Neural cell (in vitro differentiated cells): ENCODE measurements around the gene CRADD.

Experiments used
- EP300 ChIP-seq: fragments of 450-650 bp; conservative IDR thresholded peaks from 2 replicates; pipeline ENCODE4 v1.6.1; 2014; ENCODE audit warnings: antibody characterized with exemption, mild to moderate bottlenecking, moderate library complexity; ENCODE audit not compliant: poor library complexity, severe bottlenecking
- EZH2 ChIP-seq: fragments of 200-600, 300-800 bp; shearing (Covaris generic), sonication (generic); IDR thresholded peaks from 2 replicates; pipeline ENCODE4 v1.6.1; 2014; ENCODE audit warnings: antibody characterized with exemption, low read length, borderline replicate concordance, mild to moderate bottlenecking; ENCODE audit not compliant: insufficient read depth, poor library complexity, severe bottlenecking
- POLR2AphosphoS5 ChIP-seq: IDR thresholded peaks from 2 replicates; pipeline ENCODE4 v1.6.1; 2012
- RAD21 ChIP-seq: fragments of 450-650 bp; conservative IDR thresholded peaks from 2 replicates; pipeline ENCODE4 v1.6.1; 2014; ENCODE audit warnings: antibody characterized with exemption, mild to moderate bottlenecking, moderate library complexity
- REST ChIP-seq: IDR thresholded peaks from 2 replicates; pipeline ENCODE4 v1.6.1; 2012; ENCODE audit warnings: borderline replicate concordance
- TAF1 ChIP-seq: IDR thresholded peaks from 2 replicates; pipeline ENCODE4 v1.6.1; 2012; ENCODE audit warnings: low read depth
- TF ChIP-seq, protein P1 (sequence below): fragments of 450-650 bp; IDR thresholded peaks from 2 replicates; pipeline ENCODE4 v1.5.1; 2014; ENCODE audit warnings: antibody characterized with exemption, mild to moderate bottlenecking, moderate library complexity; ENCODE audit not compliant: poor library complexity, severe bottlenecking

DNA sequence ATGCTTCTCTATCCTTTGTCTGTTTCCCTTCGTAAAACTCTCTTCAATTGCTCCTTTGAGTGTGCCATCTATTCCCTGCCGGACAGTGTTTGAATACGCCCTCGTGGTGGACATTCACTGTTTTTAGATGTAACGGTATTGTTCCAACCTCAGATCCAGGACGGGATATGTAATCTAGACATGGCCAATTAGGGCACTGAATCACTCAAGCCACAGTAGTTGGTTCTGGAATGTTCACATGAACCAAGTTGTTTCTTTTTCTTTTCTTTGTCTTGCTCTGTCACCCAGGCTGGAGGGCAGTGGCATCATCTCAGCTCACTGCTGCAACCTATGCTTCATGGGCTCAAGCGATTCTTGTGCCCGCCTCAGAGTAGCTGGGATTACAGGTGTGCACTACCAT, 267.0 kb downstream of the CRADD start:
- TF ChIP-seq REST = no peak
- TF ChIP-seq, protein P1, sequence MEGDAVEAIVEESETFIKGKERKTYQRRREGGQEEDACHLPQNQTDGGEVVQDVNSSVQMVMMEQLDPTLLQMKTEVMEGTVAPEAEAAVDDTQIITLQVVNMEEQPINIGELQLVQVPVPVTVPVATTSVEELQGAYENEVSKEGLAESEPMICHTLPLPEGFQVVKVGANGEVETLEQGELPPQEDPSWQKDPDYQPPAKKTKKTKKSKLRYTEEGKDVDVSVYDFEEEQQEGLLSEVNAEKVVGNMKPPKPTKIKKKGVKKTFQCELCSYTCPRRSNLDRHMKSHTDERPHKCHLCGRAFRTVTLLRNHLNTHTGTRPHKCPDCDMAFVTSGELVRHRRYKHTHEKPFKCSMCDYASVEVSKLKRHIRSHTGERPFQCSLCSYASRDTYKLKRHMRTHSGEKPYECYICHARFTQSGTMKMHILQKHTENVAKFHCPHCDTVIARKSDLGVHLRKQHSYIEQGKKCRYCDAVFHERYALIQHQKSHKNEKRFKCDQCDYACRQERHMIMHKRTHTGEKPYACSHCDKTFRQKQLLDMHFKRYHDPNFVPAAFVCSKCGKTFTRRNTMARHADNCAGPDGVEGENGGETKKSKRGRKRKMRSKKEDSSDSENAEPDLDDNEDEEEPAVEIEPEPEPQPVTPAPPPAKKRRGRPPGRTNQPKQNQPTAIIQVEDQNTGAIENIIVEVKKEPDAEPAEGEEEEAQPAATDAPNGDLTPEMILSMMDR = no peak
- no peak for TF ChIP-seq POLR2AphosphoS5
- TF ChIP-seq RAD21 = no peak
- TF ChIP-seq EP300 = no peak
- TF ChIP-seq TAF1 = no peak
- TF ChIP-seq EZH2 = no peak
